ENCODE results near the gene LIN37. TPM values are rescaled to one million over a fixed set of nuclear protein-coding genes. Genes with fewer than 3 reads are reported as not detected.
A peak's percentile ranks its signal among the peaks of the same experiment; 100 is the strongest.
"Not testable (repeated sequence)": the region's sequence is repeated elsewhere in the genome, so short reads cannot be mapped to it uniquely, and the experiment has no call there.

The LIN37 gene
- total RNA-seq, 1 donor from 2014 or later: 5.5 TPM

GRCh38 chr19:35752746-35753350, 4.5 kb downstream of the LIN37 start:
- DNase-seq (ENCODE audit: low read depth, low spot score): no peak

- no peak for DNase-seq (ENCODE audit: low read depth, low spot score)
Measured at GRCh38 chr19:35753634-35754369, 5.4 kb downstream of the LIN37 start.

- DNase-seq (ENCODE audit: low read depth, low spot score): no peak
Measured at GRCh38 chr19:35754370-35755130, 6.2 kb downstream of the LIN37 start.

DNA sequence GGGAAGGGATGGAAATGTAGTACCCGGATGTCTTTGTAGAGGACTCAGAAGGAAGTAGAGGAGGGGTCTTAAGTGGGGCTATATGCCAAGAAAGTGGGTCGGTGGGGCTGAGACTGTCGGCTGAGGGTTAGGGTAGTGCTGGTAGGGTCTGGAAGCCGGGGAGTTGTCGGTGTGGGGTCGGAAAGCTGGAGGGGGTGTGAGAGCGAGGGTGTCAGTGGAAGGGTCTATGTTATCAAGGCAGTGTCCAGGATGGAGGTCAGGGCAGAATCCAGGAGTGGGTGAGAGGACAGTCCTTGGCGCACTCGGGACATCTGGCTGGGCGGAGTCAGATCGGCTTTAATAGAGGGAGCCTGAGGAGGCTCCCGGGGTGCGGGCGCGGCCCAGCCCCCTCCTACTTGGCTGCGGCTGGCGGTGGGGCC, 6.8 kb downstream of the LIN37 start:
- DNase-seq (ENCODE audit: low read depth, low spot score): no peak

DNA sequence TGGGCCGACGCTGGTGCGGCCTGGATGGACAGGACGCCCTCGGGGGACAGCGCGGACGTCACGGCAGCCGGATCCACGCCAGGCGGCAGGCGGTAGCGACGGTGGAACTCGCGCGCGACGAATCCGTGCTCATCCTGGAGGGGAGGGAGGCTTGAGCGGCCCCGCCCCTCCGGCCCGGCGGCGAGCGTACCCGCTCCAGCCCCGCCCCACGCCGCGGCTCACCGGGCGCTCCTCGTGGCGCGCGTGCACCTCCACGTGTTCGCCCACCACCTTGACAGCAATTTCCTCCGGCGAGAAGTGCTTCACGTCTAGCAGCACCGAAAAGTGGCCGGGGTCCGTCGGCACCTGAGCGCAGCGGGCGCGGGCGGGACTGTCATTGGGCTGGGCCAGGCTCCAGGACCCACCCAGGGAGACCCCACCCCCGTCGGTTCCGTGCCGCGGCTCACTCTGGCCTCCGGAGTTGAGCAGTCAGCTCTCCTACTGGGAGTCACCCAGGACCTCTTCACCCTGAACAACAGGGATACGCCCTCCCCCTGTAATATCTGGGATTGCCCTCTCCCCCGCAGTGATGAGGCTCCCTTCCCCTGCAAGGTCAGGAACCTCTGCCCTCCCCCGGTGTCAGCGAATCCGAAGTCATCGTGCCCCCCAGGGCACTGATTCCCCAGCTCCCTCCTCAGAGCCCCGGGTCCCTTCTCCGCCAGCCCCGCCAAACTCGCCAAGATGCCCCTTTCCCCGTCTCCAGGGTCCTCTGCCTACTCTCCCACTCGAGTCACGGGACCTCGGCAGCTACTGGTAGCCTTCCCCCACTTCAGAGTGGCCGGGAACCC, 7.4 kb downstream of the LIN37 start:
- DNase-seq (ENCODE audit: low read depth, low spot score): no peak

DNA sequence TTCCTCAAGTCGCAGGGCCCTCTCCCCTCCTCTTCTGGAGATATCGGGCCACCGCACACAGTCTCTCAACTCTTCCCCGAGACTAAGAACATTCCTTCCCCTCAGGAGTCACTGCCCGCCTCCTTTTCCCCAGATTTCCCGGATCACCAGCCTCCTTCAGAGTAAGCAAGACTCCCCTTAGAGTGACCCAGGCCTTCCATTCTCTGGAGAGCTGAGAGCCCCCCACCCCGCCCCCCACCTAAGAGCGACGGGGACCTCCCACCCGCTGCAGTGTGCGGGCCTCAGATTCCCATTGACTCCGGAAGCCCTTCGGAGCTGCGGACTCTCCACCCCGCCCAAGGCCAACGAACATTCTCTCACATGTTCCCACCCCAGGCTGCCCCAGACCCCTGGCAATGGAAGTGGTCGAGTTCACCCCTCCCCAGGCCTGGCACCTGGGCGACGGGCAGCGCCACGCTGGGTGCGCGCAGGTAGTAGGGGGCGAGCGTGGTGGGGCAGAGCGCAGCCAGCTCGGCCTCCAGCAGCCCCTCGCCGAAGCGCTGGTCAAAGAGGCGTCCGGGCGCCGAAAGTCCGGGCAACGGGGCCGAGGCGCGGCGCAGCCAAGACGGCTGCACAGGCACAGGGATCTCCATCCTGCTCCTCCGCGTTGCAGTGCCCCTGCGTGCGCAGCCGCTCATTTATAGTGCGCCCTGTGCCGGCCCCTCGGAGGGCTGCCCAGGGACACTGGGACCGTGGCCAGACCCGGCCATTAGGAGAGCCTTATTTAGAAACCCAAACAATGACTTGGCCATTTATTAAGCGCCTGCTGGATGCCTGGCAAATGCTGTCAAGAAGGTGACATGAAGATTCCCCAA, 8.2 kb downstream of the LIN37 start, which contains the start of gene HSPB6:
HSPB6 (minus strand) TSS at position 653 of the 854 bp plus-strand sequence; CDS start at position 632, 21 bp downstream.
- DNase-seq (ENCODE audit: low read depth, low spot score): no peak

DNA sequence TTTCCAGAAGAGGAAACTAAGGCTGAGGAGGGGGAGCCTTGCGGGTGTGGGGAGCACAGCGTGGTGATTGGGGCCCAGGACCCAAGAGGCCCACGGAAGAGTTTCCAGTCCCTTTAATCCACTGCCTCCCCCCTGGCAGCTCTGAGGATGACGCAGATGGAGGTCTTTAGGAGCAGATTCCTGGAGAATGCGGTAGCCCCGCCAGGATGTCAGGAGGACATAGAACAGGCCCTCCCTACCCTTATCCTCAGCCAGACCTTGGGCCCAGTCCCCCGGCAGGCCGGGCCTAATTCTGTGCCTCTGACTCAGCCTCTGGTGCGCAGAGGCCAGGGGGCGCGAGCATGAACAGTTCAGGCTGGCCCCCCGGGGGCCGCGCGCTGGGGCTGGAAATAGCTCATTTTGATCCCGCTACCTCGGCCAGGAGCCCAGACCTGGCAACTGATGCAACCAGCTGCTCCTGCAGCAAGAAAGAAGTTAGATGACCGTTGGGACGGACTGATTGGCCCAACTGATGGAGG, 8.9 kb downstream of the LIN37 start:
- DNase-seq (ENCODE audit: low read depth, low spot score): no peak

DNA sequence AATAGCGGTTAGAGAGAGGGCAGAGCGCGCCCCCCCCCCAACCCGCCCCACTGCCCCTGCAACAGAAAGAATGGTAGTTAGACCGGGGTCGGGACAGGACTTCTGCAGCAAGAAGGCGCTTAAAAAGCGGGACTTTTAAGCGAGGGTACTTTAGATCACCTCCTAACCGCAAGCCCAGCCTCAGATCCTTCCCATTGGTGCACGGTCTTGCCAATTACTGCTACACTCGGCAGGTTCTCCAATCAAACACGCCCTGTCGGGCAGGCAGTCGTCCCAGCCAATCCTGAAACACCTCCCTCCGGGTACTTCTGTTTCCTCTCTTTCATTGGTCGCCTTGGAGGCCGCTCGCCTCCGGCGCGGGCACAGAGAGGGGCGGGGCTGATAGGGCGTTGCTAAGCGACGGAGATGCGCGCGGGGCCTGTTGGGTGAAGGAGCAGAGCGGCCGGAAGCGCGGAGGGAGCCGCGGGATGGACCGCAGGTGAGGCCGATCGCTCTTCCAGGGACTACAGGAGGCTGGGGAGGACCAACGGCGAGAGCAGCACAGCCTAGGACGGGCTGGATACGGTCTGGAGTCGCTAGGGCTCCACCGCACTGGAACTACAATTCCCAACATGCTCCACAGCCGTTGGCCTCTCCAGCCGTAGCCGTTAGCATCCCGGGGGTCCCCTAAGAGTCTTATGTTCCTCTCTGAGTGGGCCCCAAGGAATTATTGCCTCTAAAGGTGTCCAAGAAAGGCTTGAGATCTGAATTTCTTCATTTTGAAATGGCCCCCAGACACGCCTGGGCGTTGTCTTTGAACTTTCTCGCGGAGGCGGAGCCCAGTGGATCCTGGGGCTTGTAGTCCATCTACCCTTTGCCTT, 9.6 kb downstream of the LIN37 start, which contains the start of gene PROSER3:
PROSER3 (plus strand) TSS at position 428 of the 860 bp plus-strand sequence; CDS start at position 468, 40 bp downstream.
- DNase-seq (ENCODE audit: low read depth, low spot score): peak; percentile 98

GRCh38 chr19:35759697-35760096, 11.3 kb downstream of the LIN37 start:
- DNase-seq (ENCODE audit: low read depth, low spot score): no peak

DNA sequence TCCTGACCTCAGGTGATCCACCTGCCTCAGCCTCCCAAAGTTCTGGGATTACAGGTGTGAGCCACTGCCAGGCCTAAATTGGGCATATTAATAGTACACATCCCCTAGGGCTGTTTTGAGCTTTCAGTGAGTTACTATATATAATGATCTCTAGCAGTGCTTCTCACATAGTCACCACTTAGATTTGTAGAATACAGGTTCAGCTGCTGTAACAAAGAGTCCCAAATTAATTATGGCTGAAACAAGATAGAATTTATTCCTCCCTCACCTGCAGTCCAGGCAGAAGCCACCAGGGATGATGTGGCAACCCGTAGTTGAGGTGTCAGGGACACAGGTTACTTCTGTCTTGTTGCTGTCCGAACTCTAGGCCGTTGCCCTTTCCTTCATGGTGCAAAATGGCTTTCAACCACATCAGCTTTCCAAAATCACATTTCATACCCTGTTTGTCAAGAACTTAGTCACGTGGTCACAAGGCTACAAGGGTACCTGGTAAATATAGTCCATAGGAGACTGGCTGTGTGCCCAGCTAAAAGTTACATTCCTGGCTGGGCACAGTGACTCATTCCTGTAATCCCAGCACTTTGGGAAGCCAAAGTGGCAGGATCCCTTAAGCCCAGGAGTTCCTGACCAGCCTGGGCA, 12.5 kb downstream of the LIN37 start:
- DNase-seq (ENCODE audit: low read depth, low spot score): no peak

GRCh38 chr19:35764432-35765315, 16.3 kb downstream of the LIN37 start:
- no peak for DNase-seq (ENCODE audit: low read depth, low spot score)

DNA sequence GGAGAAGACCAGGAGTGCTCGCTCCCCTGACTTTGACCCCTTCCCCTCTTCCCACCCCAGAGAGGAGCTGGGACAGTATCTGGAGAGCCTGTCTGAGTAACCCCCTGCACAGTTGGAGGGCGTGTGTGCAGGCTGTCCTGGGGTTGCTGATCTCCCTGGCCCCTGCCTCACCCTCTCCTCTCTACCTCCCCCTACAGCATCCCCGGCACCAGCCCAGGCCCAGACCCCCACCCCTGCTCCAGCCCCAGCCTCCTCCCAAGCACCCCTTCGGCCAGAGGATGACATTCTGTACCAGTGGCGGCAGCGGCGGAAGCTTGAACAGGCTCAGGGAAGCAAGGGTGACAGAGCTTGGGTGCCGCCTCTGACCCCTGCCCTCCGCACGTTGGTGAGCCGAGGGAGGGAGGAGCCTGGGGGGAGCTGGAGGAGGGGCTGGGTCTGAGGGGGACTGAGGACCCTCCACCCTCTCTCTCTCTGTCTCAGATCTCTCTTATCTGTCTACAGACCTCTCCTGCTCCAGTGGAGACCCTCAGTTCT, 18.3 kb downstream of the LIN37 start:
- DNase-seq (ENCODE audit: low read depth, low spot score): no peak

DNA sequence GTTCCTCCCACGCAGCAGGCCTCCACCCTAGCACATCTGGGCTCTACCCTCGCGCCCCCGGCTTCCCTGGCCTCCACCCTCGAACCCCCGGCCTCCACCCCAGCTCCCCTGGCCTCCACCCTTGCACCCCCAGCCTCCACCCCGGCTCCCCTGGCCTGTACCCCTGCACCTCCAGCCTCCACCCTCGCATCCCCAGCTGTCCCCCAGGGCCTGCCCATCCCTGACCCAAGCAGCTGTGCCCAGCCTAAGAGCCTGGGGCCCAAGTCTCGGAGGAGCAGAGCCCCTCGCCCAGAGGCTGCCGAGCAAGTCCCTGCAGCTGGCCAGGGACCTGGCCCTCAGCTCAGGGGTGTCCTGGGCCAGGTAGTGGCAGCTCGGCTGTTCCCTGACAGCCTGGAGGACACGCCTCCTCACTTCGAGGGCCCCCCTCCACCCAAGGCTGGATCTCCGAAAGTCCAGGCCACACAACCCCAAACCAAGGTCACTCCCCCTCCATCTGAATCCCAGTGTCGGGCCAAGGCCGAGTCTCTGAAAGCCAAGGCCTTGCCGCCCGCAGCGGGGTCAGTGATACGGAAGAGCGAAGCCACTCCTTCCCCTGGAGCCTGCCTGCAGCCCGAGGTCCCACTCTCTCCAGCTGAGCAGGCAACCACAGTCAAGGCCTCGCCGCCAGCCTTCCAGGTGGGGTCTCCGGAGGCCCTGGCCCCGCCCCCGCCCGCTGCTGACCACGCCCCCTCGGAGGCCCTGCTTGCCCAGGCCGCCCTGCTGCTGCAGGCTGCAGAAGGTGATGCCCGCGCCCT, 19.1 kb downstream of the LIN37 start:
- DNase-seq (ENCODE audit: low read depth, low spot score): no peak

GRCh38 chr19:35768082-35768421, 19.7 kb downstream of the LIN37 start:
- DNase-seq (ENCODE audit: low read depth, low spot score): no peak

- DNase-seq (ENCODE audit: low read depth, low spot score): not testable (repeated sequence)
Measured at GRCh38 chr19:35772362-35772761, 24.0 kb downstream of the LIN37 start.

GRCh38 chr19:35773020-35773806, 24.8 kb downstream of the LIN37 start:
- DNase-seq (ENCODE audit: low read depth, low spot score): no peak

All from pulmonary artery endothelial cell (primary cell).